EH (cell line): ENCODE results near the gene SERTAD1.
A peak's percentile ranks its signal among the peaks of the same experiment; 100 is the strongest.

Experiments used
- DNase-seq: peaks from one replicate; pipeline ENCODE4 v3.0.0-alpha.2; 2015; ENCODE audit warnings: low read depth

SERTAD1 gene

GRCh38 chr19:40400559-40400958 is 25.2 kb downstream of the SERTAD1 start:
- DNase-seq = peak; percentile 21

GRCh38 chr19:40398417-40399131 is 27.2 kb downstream of the SERTAD1 start:
- no peak for DNase-seq

GRCh38 chr19:40397568-40397906 is 28.3 kb downstream of the SERTAD1 start:
- no peak for DNase-seq

GRCh38 chr19:40396886-40397567 is 28.8 kb downstream of the SERTAD1 start:
- DNase-seq = no peak

GRCh38 chr19:40395956-40396355 is 29.8 kb downstream of the SERTAD1 start:
- DNase-seq = no peak

GRCh38 chr19:40394816-40395210 is 31.0 kb downstream of the SERTAD1 start:
- no peak for DNase-seq

- no peak for DNase-seq
Observed at GRCh38 chr19:40393894-40394815, 31.6 kb downstream of the SERTAD1 start.

- DNase-seq = no peak
Observed at GRCh38 chr19:40392894-40393517, 32.8 kb downstream of the SERTAD1 start.

- DNase-seq = no peak
Observed at GRCh38 chr19:40392123-40392522, 33.7 kb downstream of the SERTAD1 start.

GRCh38 chr19:40390084-40390742 is 35.6 kb downstream of the SERTAD1 start, which contains the start of gene HIPK4:
HIPK4 (minus strand) TSS chr19:40390181; CDS start chr19:40389902, 279 bp downstream.
- no peak for DNase-seq

GRCh38 chr19:40389404-40390083 is 36.2 kb downstream of the SERTAD1 start:
- no peak for DNase-seq

- DNase-seq = no peak
Observed at GRCh38 chr19:40388481-40388880, 37.3 kb downstream of the SERTAD1 start.

GRCh38 chr19:40387155-40387554 is 38.6 kb downstream of the SERTAD1 start:
- no peak for DNase-seq

GRCh38 chr19:40383668-40384248 is 42.0 kb downstream of the SERTAD1 start:
- no peak for DNase-seq

- DNase-seq = no peak
Observed at GRCh38 chr19:40381321-40381720, 44.5 kb downstream of the SERTAD1 start.

GRCh38 chr19:40380199-40381037 is 45.4 kb downstream of the SERTAD1 start:
- no peak for DNase-seq

- DNase-seq = no peak
Observed at GRCh38 chr19:40379446-40380198, 46.2 kb downstream of the SERTAD1 start.

- DNase-seq = no peak
Observed at GRCh38 chr19:40378509-40378908, 47.3 kb downstream of the SERTAD1 start.

GRCh38 chr19:40377876-40378385 is 47.9 kb downstream of the SERTAD1 start:
- DNase-seq = no peak
